Glutamatergic neuron (in vitro differentiated cells): ENCODE measurements around the gene PRR20E. TPM values are rescaled to one million over a fixed set of nuclear protein-coding genes. Genes with fewer than 3 reads are reported as not detected.
"Not testable (repeated sequence)": the region's sequence is repeated elsewhere in the genome, so short reads cannot be mapped to it uniquely, and the experiment has no call there.

Source experiments
- DNase-seq: peaks from one replicate; pipeline ENCODE4 v3.0.0; 2022
- H3K27ac Mint-ChIP-seq: one replicate; pipeline ENCODE4 v1.8.0; 2020; ENCODE audit warnings: mild to moderate bottlenecking, mixed read lengths, inconsistent platforms; ENCODE audit not compliant: unreplicated experiment
- H3K27me3 Mint-ChIP-seq: one replicate; pipeline ENCODE4 v1.8.0; 2020; ENCODE audit warnings: mild to moderate bottlenecking, moderate library complexity, mixed read lengths, inconsistent platforms; ENCODE audit not compliant: unreplicated experiment
- H3K36me3 Mint-ChIP-seq: one replicate; pipeline ENCODE4 v1.8.0; 2020; ENCODE audit warnings: mild to moderate bottlenecking, mixed read lengths, inconsistent platforms; ENCODE audit not compliant: unreplicated experiment
- H3K4me1 Mint-ChIP-seq: one replicate; pipeline ENCODE4 v1.8.0; 2020; ENCODE audit warnings: mild to moderate bottlenecking, low read depth, mixed read lengths, inconsistent platforms; ENCODE audit not compliant: unreplicated experiment
- H3K4me3 Mint-ChIP-seq: one replicate; pipeline ENCODE4 v1.8.0; 2020; ENCODE audit warnings: mild to moderate bottlenecking, mixed read lengths, inconsistent platforms; ENCODE audit not compliant: unreplicated experiment
- H3K9me3 Mint-ChIP-seq: one replicate; pipeline ENCODE4 v1.8.0; 2020; ENCODE audit warnings: mild to moderate bottlenecking, moderate library complexity, mixed read lengths, inconsistent platforms; ENCODE audit not compliant: unreplicated experiment
- total RNA-seq: library from RNA; stranded (reverse); fragmentation: NEBNext Ultra II Directional; extraction: Animal tissue kit (Norgen Biotek cat#: 25700); gene quantifications from one replicate; pipeline ENCODE4 v1.2.1, GENCODE V29; 2021; ENCODE audit not compliant: unreplicated experiment
- TF ChIP-seq, protein P1 (sequence below): fragments of 200-600 bp; sonication (generic); IDR thresholded peaks from one replicate; pipeline ENCODE4 v1.5.0; 2021; ENCODE audit not compliant: partially characterized antibody, unreplicated experiment

The PRR20E gene
- total RNA-seq, 1 donor from 2014 or later = not detected

DNA sequence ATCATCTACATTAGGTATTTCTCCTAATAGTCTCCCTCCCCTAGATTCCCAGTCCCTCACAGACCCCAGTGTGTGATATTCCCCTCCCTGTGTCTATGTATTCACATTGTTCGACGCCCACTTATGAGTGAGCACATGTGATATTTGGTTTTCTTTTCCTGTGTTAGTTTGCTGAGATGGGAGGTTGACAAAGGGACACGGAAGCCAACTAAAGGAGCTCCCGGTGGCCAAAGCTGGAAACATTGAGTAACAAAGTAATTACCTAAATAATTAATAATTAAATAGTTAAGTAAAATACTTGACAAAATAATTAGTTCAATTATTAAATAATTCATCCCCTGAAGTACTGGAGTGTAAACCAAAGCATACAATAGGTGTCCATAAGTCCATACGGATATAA lies 28.0 kb upstream of the PRR20E start:
- no peaks in the 10 kb centered on the region for H3K36me3 Mint-ChIP-seq
- TF ChIP-seq, protein P1, sequence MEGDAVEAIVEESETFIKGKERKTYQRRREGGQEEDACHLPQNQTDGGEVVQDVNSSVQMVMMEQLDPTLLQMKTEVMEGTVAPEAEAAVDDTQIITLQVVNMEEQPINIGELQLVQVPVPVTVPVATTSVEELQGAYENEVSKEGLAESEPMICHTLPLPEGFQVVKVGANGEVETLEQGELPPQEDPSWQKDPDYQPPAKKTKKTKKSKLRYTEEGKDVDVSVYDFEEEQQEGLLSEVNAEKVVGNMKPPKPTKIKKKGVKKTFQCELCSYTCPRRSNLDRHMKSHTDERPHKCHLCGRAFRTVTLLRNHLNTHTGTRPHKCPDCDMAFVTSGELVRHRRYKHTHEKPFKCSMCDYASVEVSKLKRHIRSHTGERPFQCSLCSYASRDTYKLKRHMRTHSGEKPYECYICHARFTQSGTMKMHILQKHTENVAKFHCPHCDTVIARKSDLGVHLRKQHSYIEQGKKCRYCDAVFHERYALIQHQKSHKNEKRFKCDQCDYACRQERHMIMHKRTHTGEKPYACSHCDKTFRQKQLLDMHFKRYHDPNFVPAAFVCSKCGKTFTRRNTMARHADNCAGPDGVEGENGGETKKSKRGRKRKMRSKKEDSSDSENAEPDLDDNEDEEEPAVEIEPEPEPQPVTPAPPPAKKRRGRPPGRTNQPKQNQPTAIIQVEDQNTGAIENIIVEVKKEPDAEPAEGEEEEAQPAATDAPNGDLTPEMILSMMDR = no peak
- no peak overlapping the region for H3K27ac Mint-ChIP-seq
- no peaks in the 10 kb centered on the region for H3K27me3 Mint-ChIP-seq
- H3K9me3 Mint-ChIP-seq = no peaks in the 10 kb centered on the region
- DNase-seq = no peak
- no peak overlapping the region for H3K4me3 Mint-ChIP-seq
- no peaks in the 10 kb centered on the region for H3K4me1 Mint-ChIP-seq

DNA sequence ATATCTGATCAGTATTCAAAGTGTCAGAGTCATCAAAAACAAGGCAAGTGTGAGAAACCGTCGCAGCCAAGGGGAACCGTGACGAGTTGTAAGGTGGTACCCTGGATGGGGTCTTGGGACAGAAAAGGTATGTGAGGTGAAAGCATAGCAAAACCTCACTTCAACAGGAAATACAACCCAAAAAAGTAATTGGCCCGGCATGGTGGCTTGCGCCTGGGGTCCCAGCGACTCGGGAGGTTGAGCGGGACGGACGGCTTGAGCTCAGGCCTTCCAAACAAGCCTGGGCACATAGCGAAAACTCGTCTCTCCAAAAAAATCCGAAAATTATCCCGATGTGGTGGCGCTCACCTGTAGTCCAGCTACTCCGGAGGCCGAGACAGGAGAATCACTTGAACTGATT lies 27.2 kb upstream of the PRR20E start:
- not testable (repeated sequence) for H3K27me3 Mint-ChIP-seq, H3K27ac Mint-ChIP-seq, H3K4me1 Mint-ChIP-seq, DNase-seq, H3K9me3 Mint-ChIP-seq, H3K36me3 Mint-ChIP-seq, H3K4me3 Mint-ChIP-seq

DNA sequence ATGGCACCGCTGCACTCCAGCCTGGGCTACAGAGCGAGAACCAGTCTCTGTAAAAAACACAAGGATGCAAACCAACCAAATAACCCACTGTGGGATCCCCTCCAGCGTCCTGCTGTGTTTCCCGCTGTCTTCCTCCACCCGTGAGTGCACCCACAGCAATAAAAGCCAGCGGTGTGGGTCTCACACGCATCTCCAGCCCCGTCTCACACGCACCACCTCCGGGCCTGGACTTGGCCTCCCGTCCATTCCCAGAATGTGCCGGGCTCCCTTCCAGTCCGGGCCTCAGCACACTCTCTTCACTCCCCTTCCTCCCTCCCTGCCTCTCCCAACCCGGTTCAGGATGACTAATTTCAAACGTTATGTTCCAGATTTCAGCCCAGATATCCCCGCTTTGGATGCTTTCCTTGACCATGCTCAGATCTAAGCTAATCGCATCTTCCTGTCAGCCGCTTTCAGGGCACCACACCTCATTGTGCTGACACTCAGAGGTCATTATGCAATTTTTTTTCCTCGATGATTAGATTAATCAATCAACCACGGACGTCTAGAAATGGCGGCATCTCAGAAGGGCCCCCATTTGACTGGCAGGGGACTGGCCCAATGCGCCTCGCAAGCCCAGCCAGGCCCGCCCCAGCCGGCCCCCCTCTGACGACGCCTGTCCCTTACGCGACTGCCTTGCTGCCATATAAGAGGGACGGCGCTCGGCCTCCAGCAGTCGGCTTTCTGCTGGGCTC lies 26.6 kb upstream of the PRR20E start, which contains the start of gene PRR20A:
Gene PRR20A (plus strand): TSS at position 684 of the 734 bp plus-strand sequence. CDS start 387 bp downstream, outside the sequence.
- DNase-seq, H3K9me3 Mint-ChIP-seq, H3K36me3 Mint-ChIP-seq, H3K27me3 Mint-ChIP-seq, H3K4me1 Mint-ChIP-seq, H3K4me3 Mint-ChIP-seq, H3K27ac Mint-ChIP-seq: not testable (repeated sequence)

GRCh38 chr13:57147188-57147587 lies 19.8 kb upstream of the PRR20E start, which contains the start of gene PRR20B:
Gene PRR20B (plus strand): TSS chr13:57147488. CDS start chr13:57147875, 387 bp downstream.
- not testable (repeated sequence) for H3K4me3 Mint-ChIP-seq, H3K36me3 Mint-ChIP-seq, H3K27ac Mint-ChIP-seq, H3K4me1 Mint-ChIP-seq, H3K27me3 Mint-ChIP-seq, H3K9me3 Mint-ChIP-seq, DNase-seq

DNA sequence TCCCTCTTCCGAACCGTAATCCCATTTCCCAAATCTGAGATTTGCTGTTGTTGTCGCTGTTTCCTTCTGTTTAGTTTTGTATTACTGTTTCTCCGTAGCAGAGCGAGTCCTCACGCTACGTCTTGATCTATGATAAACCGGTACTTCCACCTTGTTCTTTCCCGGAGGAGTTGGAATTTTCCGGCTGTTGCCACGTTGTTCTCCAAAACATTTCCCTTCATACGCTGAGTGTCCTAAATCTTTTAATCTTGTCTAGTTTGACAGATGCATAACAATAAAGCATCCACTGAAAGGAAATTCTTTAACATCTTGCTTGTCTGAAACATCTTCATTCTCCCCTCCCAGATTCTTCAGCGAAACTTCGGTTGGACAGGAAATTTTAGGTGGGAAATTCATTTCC lies 18.9 kb upstream of the PRR20E start:
- not testable (repeated sequence) for H3K27ac Mint-ChIP-seq, H3K4me3 Mint-ChIP-seq, H3K27me3 Mint-ChIP-seq, H3K9me3 Mint-ChIP-seq, H3K4me1 Mint-ChIP-seq, DNase-seq, H3K36me3 Mint-ChIP-seq

DNA sequence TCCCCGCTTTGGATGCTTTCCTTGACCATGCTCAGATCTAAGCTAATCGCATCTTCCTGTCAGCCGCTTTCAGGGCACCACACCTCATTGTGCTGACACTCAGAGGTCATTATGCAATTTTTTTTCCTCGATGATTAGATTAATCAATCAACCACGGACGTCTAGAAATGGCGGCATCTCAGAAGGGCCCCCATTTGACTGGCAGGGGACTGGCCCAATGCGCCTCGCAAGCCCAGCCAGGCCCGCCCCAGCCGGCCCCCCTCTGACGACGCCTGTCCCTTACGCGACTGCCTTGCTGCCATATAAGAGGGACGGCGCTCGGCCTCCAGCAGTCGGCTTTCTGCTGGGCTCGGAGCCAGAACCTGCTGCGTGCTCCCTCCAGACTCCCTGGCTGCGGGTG lies 13.2 kb upstream of the PRR20E start, which contains the start of gene PRR20C:
Gene PRR20C (plus strand): TSS at position 301 of the 400 bp plus-strand sequence. CDS start 387 bp downstream, outside the sequence.
- not testable (repeated sequence) for H3K4me3 Mint-ChIP-seq, H3K4me1 Mint-ChIP-seq, H3K27ac Mint-ChIP-seq, H3K36me3 Mint-ChIP-seq, H3K27me3 Mint-ChIP-seq, DNase-seq, H3K9me3 Mint-ChIP-seq

GRCh38 chr13:57160332-57160731 lies 6.7 kb upstream of the PRR20E start, which contains the start of gene PRR20D:
Gene PRR20D (plus strand): TSS chr13:57160632. CDS start chr13:57161019, 387 bp downstream.
- not testable (repeated sequence) for H3K27ac Mint-ChIP-seq, H3K4me1 Mint-ChIP-seq, H3K4me3 Mint-ChIP-seq, H3K9me3 Mint-ChIP-seq, H3K27me3 Mint-ChIP-seq, H3K36me3 Mint-ChIP-seq, DNase-seq

DNA sequence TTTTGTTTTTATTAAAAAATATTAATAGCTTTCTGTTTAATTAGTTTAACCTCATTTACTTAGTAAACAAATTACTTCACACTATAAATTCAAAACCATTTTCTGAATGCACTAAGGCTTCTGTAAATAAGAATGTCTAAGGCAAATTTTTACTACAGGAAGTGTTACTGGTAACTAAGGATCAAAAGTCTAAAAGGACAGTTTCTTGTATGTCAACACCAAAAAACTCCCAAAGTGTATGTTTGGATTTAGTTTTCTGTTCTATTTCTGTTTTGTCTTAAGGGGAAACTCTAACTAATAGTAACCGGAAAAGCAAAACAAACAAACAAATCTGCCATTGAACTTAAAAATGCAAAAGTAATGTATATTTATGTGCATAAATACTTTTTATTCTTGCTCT lies 24.7 kb downstream of the PRR20E start:
- Mint-ChIP-seq H3K27me3 (no peaks in the 10 kb centered on the region), H3K4me1 (no peaks in the 10 kb centered on the region), H3K4me3 (no peak overlapping the region), H3K9me3 (no peaks in the 10 kb centered on the region), H3K36me3 (no peaks in the 10 kb centered on the region), H3K27ac (no peak overlapping the region)
- TF ChIP-seq, protein P1 = no peak
- DNase-seq = no peak
